Activated naive CD8-positive, alpha-beta T cell treated with anti-CD3 and anti-CD28 coated beads, Interleukin-2, amount 10 ng/mL, durations not matched to agents 7 days and 5 days (primary cell): ENCODE data around the gene CSMD2. TPM values are rescaled to one million over a fixed set of nuclear protein-coding genes. Genes with fewer than 3 reads are reported as not detected.
"Not testable (repeated sequence)": the region's sequence is repeated elsewhere in the genome, so short reads cannot be mapped to it uniquely, and the experiment has no call there.

Experiments used
- ATAC-seq: fragments of 150-1000 bp; cut with Tn5 transposase; one replicate; pipeline ENCODE4 v1.10.0; 2021; ENCODE audit warnings: low read depth, moderate library complexity
- POLR2A ChIA-PET: fragments of 350-600 bp; sonication (Branson Sonifier 250); formaldehyde crosslinking; loops from one replicate; lab custom pipeline; 2021; ENCODE audit warnings: antibody characterized with exemption; lab: Charles Lee
- DNase-seq: peaks from one replicate; pipeline ENCODE4 v3.0.0; 2021
- H3K27ac Mint-ChIP-seq: one replicate; pipeline ENCODE4 v1.8.0; 2022; ENCODE audit warnings: mild to moderate bottlenecking, mixed read lengths
- H3K27me3 Mint-ChIP-seq: one replicate; pipeline ENCODE4 v1.8.0; 2022; ENCODE audit warnings: mild to moderate bottlenecking, moderate library complexity, mixed read lengths
- H3K36me3 Mint-ChIP-seq: one replicate; pipeline ENCODE4 v1.8.0; 2021; ENCODE audit warnings: mild to moderate bottlenecking, mixed read lengths
- H3K4me1 Mint-ChIP-seq: one replicate; pipeline ENCODE4 v1.8.0; 2021; ENCODE audit warnings: mixed read lengths
- H3K4me3 Mint-ChIP-seq: one replicate; pipeline ENCODE4 v1.8.0; 2022; ENCODE audit warnings: mild to moderate bottlenecking, moderate library complexity, mixed read lengths
- H3K9me3 Mint-ChIP-seq: one replicate; pipeline ENCODE4 v1.8.0; 2021; ENCODE audit warnings: mixed read lengths
- total RNA-seq, 2 experiments: library from RNA; stranded (reverse); gene quantifications; one replicate each; pipeline ENCODE4 v1.2.3, GENCODE V29; 2021

Gene CSMD2
- total RNA-seq, 2 experiments from 2014 or later: not detected

GRCh38 chr1:34113887-34114286 is 51.1 kb downstream of the CSMD2 start:
- POLR2A ChIA-PET: no interaction called here
- Mint-ChIP-seq H3K27ac (no peak overlapping the region), H3K36me3 (no peaks in the 10 kb centered on the region), H3K4me3 (no peak overlapping the region), H3K27me3 (no peaks in the 10 kb centered on the region), H3K9me3 (peaks cover 2% of the 10 kb centered on the region), H3K4me1 (no peaks in the 10 kb centered on the region)
- DNase-seq (no peak), ATAC-seq (no peak)

GRCh38 chr1:34113362-34113761 is 51.7 kb downstream of the CSMD2 start:
- Mint-ChIP-seq H3K36me3 (no peaks in the 10 kb centered on the region), H3K27me3 (no peaks in the 10 kb centered on the region), H3K4me3 (no peak overlapping the region), H3K27ac (no peak overlapping the region), H3K9me3 (peaks cover 2% of the 10 kb centered on the region), H3K4me1 (no peaks in the 10 kb centered on the region)
- POLR2A ChIA-PET: no interaction called here
- ATAC-seq (no peak), DNase-seq (no peak)

GRCh38 chr1:34108711-34109110 is 56.3 kb downstream of the CSMD2 start:
- Mint-ChIP-seq H3K27me3 (no peaks in the 10 kb centered on the region), H3K4me3 (no peak overlapping the region), H3K27ac (no peak overlapping the region), H3K4me1 (no peaks in the 10 kb centered on the region), H3K9me3 (no peaks in the 10 kb centered on the region), H3K36me3 (no peaks in the 10 kb centered on the region)
- no peak for DNase-seq
- POLR2A ChIA-PET: no interaction called here
- no peak for ATAC-seq

GRCh38 chr1:34108269-34108668 is 56.8 kb downstream of the CSMD2 start:
- no peak overlapping the region for H3K4me3 Mint-ChIP-seq
- no peaks in the 10 kb centered on the region for H3K4me1 Mint-ChIP-seq
- no peak overlapping the region for H3K27ac Mint-ChIP-seq
- ATAC-seq (no peak), DNase-seq (no peak)
- no peaks in the 10 kb centered on the region for H3K36me3 Mint-ChIP-seq
- H3K27me3 Mint-ChIP-seq: no peaks in the 10 kb centered on the region
- POLR2A ChIA-PET: no interaction called here
- H3K9me3 Mint-ChIP-seq: no peaks in the 10 kb centered on the region

GRCh38 chr1:34101151-34101550 is 63.9 kb downstream of the CSMD2 start:
- DNase-seq (no peak), ATAC-seq (no peak)
- H3K9me3 Mint-ChIP-seq: no peaks in the 10 kb centered on the region
- no peak overlapping the region for H3K27ac Mint-ChIP-seq
- POLR2A ChIA-PET: no interaction called here
- H3K36me3 Mint-ChIP-seq: no peaks in the 10 kb centered on the region
- H3K4me1 Mint-ChIP-seq: no peaks in the 10 kb centered on the region
- H3K27me3 Mint-ChIP-seq: no peaks in the 10 kb centered on the region
- no peak overlapping the region for H3K4me3 Mint-ChIP-seq

GRCh38 chr1:34100332-34100731 is 64.7 kb downstream of the CSMD2 start:
- ATAC-seq (no peak), DNase-seq (no peak)
- no peak overlapping the region for H3K4me3 Mint-ChIP-seq
- H3K27me3 Mint-ChIP-seq: no peaks in the 10 kb centered on the region
- no peaks in the 10 kb centered on the region for H3K4me1 Mint-ChIP-seq
- POLR2A ChIA-PET: no interaction called here
- no peaks in the 10 kb centered on the region for H3K9me3 Mint-ChIP-seq
- no peaks in the 10 kb centered on the region for H3K36me3 Mint-ChIP-seq
- no peak overlapping the region for H3K27ac Mint-ChIP-seq

GRCh38 chr1:34092399-34092798 is 72.6 kb downstream of the CSMD2 start:
- DNase-seq, H3K36me3 Mint-ChIP-seq, H3K27ac Mint-ChIP-seq, H3K4me3 Mint-ChIP-seq, H3K27me3 Mint-ChIP-seq, POLR2A ChIA-PET, H3K4me1 Mint-ChIP-seq, H3K9me3 Mint-ChIP-seq, ATAC-seq: not testable (repeated sequence)

GRCh38 chr1:34089731-34090130 is 75.3 kb downstream of the CSMD2 start:
- Mint-ChIP-seq H3K27me3 (no peaks in the 10 kb centered on the region), H3K9me3 (peaks cover 1% of the 10 kb centered on the region), H3K4me1 (no peaks in the 10 kb centered on the region), H3K27ac (no peak overlapping the region), H3K36me3 (no peaks in the 10 kb centered on the region), H3K4me3 (no peak overlapping the region)
- DNase-seq (no peak), ATAC-seq (no peak)
- POLR2A ChIA-PET: no interaction called here

GRCh38 chr1:34087986-34088385 is 77.0 kb downstream of the CSMD2 start:
- Mint-ChIP-seq H3K4me3 (no peak overlapping the region), H3K9me3 (peaks cover 1% of the 10 kb centered on the region), H3K36me3 (no peaks in the 10 kb centered on the region), H3K27me3 (no peaks in the 10 kb centered on the region), H3K4me1 (no peaks in the 10 kb centered on the region), H3K27ac (no peak overlapping the region)
- POLR2A ChIA-PET: no interaction called here
- ATAC-seq: no peak
- no peak for DNase-seq

- Mint-ChIP-seq H3K27ac (no peak overlapping the region), H3K27me3 (no peaks in the 10 kb centered on the region)
- POLR2A ChIA-PET: no interaction called here
Observed at GRCh38 chr1:34086561-34086960, 78.5 kb downstream of the CSMD2 start.

GRCh38 chr1:34083974-34084373 is 81.1 kb downstream of the CSMD2 start:
- no peak for ATAC-seq
- Mint-ChIP-seq H3K4me3 (no peak overlapping the region), H3K36me3 (no peaks in the 10 kb centered on the region), H3K27me3 (no peaks in the 10 kb centered on the region), H3K27ac (no peak overlapping the region), H3K4me1 (no peaks in the 10 kb centered on the region), H3K9me3 (peaks cover 2% of the 10 kb centered on the region)
- DNase-seq: no peak
- POLR2A ChIA-PET: no interaction called here

More at GRCh38 chr1:34086561-34086960, 78.5 kb downstream of the CSMD2 start:
- ATAC-seq: no peak
- Mint-ChIP-seq H3K36me3 (no peaks in the 10 kb centered on the region), H3K4me3 (no peak overlapping the region), H3K9me3 (no peaks in the 10 kb centered on the region), H3K4me1 (no peaks in the 10 kb centered on the region)
- DNase-seq: no peak

- H3K4me1 Mint-ChIP-seq, POLR2A ChIA-PET, H3K36me3 Mint-ChIP-seq, H3K27me3 Mint-ChIP-seq, ATAC-seq, H3K27ac Mint-ChIP-seq, H3K4me3 Mint-ChIP-seq, DNase-seq, H3K9me3 Mint-ChIP-seq: not testable (repeated sequence)
Observed at GRCh38 chr1:34082085-34082670, 82.9 kb downstream of the CSMD2 start.

GRCh38 chr1:34078383-34078782 is 86.6 kb downstream of the CSMD2 start:
- H3K27ac Mint-ChIP-seq: no peak overlapping the region
- H3K9me3 Mint-ChIP-seq: peaks cover 2% of the 10 kb centered on the region
- no peaks in the 10 kb centered on the region for H3K36me3 Mint-ChIP-seq
- DNase-seq: no peak
- no peaks in the 10 kb centered on the region for H3K27me3 Mint-ChIP-seq
- no peak for ATAC-seq
- POLR2A ChIA-PET: no interaction called here
- no peak overlapping the region for H3K4me3 Mint-ChIP-seq
- H3K4me1 Mint-ChIP-seq: no peaks in the 10 kb centered on the region

- Mint-ChIP-seq H3K27ac (no peak overlapping the region), H3K9me3 (no peaks in the 10 kb centered on the region), H3K4me1 (no peaks in the 10 kb centered on the region), H3K36me3 (no peaks in the 10 kb centered on the region), H3K4me3 (no peak overlapping the region), H3K27me3 (no peaks in the 10 kb centered on the region)
- no peak for ATAC-seq
- POLR2A ChIA-PET: no interaction called here
- DNase-seq: no peak
Observed at GRCh38 chr1:34075576-34075975, 89.5 kb downstream of the CSMD2 start.
